ENCODE data around the gene GTF2H3.

Gene GTF2H3

DNA sequence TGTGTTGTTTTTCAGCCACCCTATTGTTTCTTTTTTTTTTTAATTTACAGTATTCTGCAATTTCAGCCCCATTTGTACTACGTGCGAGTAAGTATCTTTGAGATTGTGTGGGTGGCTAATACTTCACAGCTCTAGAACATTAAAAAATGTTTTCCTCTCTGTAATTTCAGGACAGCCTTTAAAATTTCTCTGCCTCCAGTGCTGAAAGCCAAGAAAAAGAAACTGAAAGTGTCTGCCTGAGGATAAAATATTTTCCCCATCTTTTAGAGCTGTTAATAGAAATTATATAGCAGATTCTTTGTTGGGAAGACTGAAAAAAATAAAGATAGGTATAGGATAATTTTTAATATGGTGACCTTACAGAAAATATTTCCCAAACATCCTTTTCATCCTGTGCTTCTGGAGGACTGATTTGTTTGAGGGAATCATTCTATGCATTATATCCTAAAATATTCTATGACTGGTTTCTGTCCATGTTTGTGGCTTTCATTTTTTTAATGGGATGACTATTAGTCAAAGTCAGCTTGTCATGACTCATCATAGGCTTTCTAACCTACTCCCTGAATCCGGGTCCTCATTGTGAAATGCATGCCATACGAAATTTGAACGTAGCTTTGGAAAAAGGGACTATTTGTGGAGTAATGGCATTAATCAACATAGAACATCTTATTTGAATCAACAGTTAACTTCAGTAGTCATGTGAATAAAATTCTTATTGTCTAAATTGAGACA is 26.5 kb downstream of the GTF2H3 start:
- peaks cover 20% of the 10 kb centered on the region for H3K36me3 Mint-ChIP-seq
- H3K27me3 Mint-ChIP-seq = no peaks in the 10 kb centered on the region
- peak overlapping the region; percentile 88 for H3K27ac Mint-ChIP-seq
- no peaks in the 10 kb centered on the region for H3K9me3 Mint-ChIP-seq
- ATAC-seq (ENCODE audit: low read depth) (no peak), DNase-seq (ENCODE audit: low spot score in 2 of 2) (no peak)
- peaks cover 13% of the 10 kb centered on the region for H3K4me1 Mint-ChIP-seq
- H3K4me3 Mint-ChIP-seq = no peak overlapping the region

DNA sequence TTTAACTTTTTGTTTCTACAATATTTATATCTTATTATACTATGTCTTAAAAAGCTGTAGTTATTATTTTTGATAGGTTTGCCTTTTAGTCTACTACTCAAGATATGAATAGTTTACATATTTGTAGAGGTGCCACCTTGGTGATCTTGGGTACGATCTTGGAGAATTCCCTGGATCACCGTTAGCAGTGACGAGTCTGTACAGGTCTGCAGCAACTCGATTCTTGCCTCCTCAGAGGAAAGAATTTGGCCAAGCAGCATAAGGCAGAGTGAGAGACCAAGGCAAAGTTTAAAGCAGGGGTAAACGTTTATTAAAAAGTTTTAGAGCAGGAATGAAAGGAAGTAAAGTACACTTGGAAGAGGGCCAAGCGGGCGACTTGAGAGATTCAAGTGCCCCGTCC is 34.1 kb downstream of the GTF2H3 start:
- Mint-ChIP-seq H3K27me3 (no peaks in the 10 kb centered on the region), H3K4me3 (no peak overlapping the region), H3K27ac (no peak overlapping the region), H3K36me3 (peaks cover 6% of the 10 kb centered on the region), H3K4me1 (peaks cover 11% of the 10 kb centered on the region), H3K9me3 (no peaks in the 10 kb centered on the region)
- ATAC-seq (ENCODE audit: low read depth) (no peak), DNase-seq (ENCODE audit: low spot score in 2 of 2) (no peak)

DNA sequence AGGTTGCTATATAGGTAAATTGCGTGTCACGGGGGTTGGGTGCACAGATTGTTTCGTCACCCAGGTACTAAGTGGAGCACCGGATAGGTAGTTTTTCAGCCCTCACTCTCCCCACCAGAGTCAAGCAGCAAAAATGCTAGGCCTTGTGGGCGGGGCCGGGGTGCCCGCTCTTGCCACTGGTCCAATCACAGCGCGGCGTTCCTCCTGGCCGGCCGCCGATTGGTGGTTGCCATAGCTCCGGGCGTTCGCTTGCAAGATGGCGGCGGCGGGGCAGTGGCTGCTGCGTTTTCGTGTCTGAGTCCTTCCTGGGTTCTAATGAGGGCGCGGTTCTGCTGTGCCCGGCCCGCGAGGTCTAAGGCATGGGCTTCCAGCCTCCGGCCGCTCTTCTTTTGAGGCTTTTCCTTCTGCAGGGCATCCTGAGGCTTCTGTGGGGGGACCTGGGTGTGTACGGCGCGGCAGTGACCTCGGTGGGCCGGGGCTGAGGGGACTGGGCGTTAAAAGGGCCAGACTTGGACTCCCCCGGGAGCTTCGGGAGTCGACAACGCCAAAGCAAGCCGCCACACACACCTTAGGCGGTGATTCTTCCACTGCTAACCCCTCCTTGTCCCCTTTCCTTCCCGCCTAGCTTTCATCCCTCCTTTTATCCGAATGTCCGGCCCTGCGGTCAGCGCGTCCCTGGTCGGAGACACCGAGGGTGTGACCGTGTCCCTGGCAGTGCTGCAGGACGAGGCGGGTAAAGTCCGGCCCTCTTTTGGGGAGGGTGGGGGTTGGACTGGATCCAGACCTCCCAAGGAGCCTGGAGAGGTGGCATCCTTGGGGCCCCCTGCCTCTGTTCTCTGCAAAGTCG is 37.5 kb downstream of the GTF2H3 start, which contains the start of gene TCTN2:
Gene TCTN2, plus strand, starts transcription at position 232 of the 847 bp plus-strand sequence. Its CDS starts 128 bp downstream, at position 360.
- Mint-ChIP-seq H3K27ac (peak within 1 kb of the TSS; percentile 31), H3K36me3 (peaks cover 10% of the 10 kb centered on the region), H3K4me3 (peak within 1 kb of the TSS; percentile 86), H3K27me3 (no peaks in the 10 kb centered on the region), H3K9me3 (no peaks in the 10 kb centered on the region), H3K4me1 (peaks cover 11% of the 10 kb centered on the region)
- DNase-seq (ENCODE audit: low spot score in 2 of 2) (peak; percentile 84 to 89), ATAC-seq (ENCODE audit: low read depth) (peak; percentile 100)

DNA sequence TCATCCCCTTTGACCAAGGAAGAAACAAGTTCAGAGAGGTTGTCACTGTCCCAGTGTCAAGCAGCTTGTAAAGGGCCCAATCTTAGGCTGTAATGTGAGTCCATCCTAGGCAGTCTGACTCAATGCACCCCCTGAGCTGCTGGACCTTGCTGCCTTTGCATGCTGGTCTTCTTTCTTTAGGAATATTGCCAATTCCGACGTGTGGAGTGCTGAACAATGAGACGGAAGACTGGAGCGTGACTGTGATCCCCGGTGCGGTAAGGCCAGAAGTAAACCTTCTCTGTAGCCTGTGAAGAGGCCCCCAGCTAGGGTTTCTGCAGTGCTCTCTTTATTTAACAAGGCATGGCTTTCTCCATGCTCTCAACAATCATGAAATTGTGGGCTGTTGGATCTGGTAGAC is 38.2 kb downstream of the GTF2H3 start:
- ATAC-seq (ENCODE audit: low read depth) = no peak
- Mint-ChIP-seq H3K4me3 (peak overlapping the region; percentile 86), H3K27ac (no peak overlapping the region), H3K27me3 (no peaks in the 10 kb centered on the region), H3K9me3 (no peaks in the 10 kb centered on the region), H3K36me3 (peaks cover 14% of the 10 kb centered on the region), H3K4me1 (peaks cover 11% of the 10 kb centered on the region)
- DNase-seq (ENCODE audit: low spot score in 2 of 2) = no peak

DNA sequence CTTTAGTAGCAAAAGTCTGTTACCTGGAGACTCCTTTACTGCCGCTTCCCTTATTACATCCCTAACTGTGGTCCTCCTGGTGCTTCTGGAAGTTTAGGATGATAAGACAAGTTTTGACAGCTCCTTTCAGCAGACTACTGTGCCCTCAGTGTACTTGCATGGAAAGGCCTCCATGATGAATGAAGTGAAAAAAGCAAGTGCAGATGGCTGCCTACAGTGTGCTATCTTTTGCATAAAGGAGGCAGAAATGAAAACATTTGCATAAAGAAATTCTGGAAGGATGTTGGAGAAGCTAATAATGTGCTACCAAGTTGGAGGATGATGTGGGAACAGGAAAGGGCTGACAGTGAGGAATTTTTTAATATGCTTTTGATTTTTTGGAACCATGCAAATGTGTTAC is 41.8 kb downstream of the GTF2H3 start:
- peaks cover 11% of the 10 kb centered on the region for H3K4me1 Mint-ChIP-seq
- no peaks in the 10 kb centered on the region for H3K27me3 Mint-ChIP-seq
- peaks cover 23% of the 10 kb centered on the region for H3K36me3 Mint-ChIP-seq
- no peak for ATAC-seq (ENCODE audit: low read depth)
- no peaks in the 10 kb centered on the region for H3K9me3 Mint-ChIP-seq
- DNase-seq (ENCODE audit: low spot score in 2 of 2) = no peak
- no peak overlapping the region for H3K27ac Mint-ChIP-seq
- no peak overlapping the region for H3K4me3 Mint-ChIP-seq

DNA sequence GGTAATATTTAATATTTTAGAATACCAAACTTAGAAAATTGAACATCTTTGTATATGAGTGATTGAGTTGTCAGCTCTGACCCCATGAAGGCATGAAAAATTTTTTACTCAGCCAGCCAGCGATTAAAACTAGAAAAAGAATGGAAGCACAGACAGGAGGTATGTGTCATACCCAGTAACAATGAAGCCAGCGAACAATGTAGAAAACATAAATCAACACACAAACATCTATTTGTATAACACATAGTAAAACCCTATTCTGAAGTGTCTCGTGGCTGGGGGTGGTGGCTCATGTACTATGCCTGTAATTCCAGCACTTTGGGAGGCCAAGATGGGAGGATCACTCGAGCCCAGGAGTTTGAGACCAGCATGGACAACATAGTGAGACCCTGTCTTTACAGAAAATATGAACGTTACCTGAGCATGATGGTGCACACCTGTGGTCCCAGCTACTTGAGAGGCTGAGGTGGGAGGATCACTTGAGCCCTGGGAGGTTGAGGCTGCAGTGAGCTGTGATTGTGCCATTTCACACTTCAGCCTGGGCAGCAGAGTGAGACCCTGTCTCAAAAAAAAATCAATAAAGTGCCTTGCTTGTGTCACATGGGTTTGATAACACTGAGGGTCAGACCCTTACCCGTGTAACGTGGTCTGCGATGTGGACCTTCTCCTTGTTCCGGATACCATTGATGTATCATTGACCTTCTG is 43.1 kb downstream of the GTF2H3 start:
- Mint-ChIP-seq H3K27ac (no peak overlapping the region), H3K4me3 (no peak overlapping the region), H3K4me1 (peaks cover 4% of the 10 kb centered on the region), H3K36me3 (peaks cover 26% of the 10 kb centered on the region), H3K9me3 (no peaks in the 10 kb centered on the region), H3K27me3 (no peaks in the 10 kb centered on the region)
- DNase-seq (ENCODE audit: low spot score in 2 of 2) = no peak
- ATAC-seq (ENCODE audit: low read depth) = no peak

DNA sequence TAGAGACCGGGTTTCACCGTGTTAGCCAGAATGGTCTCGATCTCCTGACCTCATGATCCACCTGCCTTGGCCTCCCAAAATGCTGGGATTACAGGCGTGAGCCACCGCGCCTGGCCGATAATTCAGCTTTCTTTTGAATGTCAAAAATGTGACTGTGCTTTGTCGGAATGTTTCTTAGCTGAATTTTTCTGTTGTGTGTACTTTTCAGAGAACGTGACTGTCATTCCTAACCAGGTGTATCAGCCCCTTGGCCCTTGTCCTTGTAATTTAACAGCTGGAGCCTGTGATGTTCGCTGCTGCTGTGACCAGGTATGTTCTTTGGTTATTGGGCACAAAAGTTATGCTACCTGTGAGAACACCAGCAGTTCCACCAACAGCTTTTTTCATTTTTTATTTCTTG is 45.4 kb downstream of the GTF2H3 start:
- no peak for ATAC-seq (ENCODE audit: low read depth)
- Mint-ChIP-seq H3K9me3 (no peaks in the 10 kb centered on the region), H3K36me3 (peaks cover 26% of the 10 kb centered on the region)

DNA sequence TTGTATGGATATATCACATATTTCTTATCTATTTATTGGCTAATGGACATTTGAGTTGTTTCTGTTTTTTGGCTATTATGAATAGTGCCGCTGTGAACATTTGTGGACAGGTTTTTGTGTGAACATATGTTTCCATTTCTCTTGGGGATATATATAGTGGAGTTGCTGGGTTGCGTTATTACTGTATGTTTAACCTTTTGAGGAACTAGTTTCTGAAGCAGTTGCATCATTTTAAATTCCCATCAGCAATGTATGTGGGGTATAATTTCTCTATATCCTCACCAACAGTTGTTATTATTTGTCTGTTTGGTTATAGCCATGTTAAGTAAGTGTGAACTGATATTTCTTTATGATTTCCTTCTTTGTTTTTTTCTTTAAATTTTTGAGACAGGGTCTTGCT is 48.0 kb downstream of the GTF2H3 start:
- Mint-ChIP-seq H3K9me3 (no peaks in the 10 kb centered on the region), H3K4me3 (no peak overlapping the region), H3K36me3 (peaks cover 18% of the 10 kb centered on the region), H3K27ac (no peak overlapping the region), H3K27me3 (no peaks in the 10 kb centered on the region), H3K4me1 (no peaks in the 10 kb centered on the region)
- DNase-seq (ENCODE audit: low spot score in 2 of 2) (no peak), ATAC-seq (ENCODE audit: low read depth) (no peak)

More for the DNA sequence above, 45.4 kb downstream of the GTF2H3 start:
- Mint-ChIP-seq H3K4me3 (no peak overlapping the region), H3K27me3 (no peaks in the 10 kb centered on the region), H3K27ac (no peak overlapping the region), H3K4me1 (no peaks in the 10 kb centered on the region)
- DNase-seq (ENCODE audit: low spot score in 2 of 2) = no peak

DNA sequence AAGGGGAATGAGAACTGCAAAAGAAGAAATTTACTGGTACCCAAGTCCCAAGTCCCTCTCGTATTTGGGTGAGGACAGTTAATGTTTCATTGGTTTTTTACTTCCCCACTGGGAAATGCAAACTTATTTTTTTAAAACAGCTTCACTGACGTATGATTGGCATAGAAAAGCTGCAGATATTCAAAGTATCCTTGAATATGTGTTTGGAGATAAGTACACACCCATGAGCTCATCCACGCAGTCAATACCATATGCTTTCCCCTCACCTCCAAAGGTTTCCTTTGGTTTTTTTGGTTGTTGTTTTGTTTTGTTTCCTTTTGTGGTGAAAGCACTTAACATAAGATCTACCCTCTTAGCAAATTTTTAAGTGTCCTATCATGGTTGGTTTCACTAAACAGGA is 50.3 kb downstream of the GTF2H3 start:
- H3K9me3 Mint-ChIP-seq = no peaks in the 10 kb centered on the region
- no peak for ATAC-seq (ENCODE audit: low read depth)
- peaks cover 2% of the 10 kb centered on the region for H3K4me1 Mint-ChIP-seq
- H3K27me3 Mint-ChIP-seq = no peaks in the 10 kb centered on the region
- no peak for DNase-seq (ENCODE audit: low spot score in 2 of 2)
- H3K27ac Mint-ChIP-seq = no peak overlapping the region
- peaks cover 8% of the 10 kb centered on the region for H3K36me3 Mint-ChIP-seq
- no peak overlapping the region for H3K4me3 Mint-ChIP-seq

DNA sequence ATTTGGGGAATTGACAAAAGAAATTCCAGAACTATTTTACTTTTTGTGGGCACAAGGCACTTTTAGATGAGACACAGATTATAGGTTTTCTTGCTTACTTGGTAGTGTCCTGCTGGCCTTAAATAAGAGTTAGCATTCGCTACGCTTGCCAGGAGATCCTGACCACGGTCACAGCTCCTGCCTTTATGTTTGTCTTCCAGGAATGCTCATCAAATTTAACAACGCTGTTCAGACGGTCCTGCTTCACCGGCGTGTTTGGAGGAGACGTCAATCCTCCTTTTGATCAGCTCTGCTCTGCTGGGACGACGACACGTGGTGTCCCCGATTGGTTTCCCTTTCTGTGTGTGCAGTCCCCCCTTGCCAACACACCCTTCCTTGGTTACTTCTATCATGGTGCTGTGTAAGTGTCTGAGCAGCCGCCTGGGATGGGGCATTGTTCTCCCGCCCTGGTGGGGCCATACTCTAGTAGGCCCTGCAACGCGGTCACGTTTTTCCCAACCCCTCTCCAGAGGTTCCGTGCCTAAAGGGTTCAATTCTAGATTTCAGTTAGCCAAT is 53.1 kb downstream of the GTF2H3 start:
- H3K36me3 Mint-ChIP-seq = peaks cover 11% of the 10 kb centered on the region
- no peak overlapping the region for H3K4me3 Mint-ChIP-seq
- H3K9me3 Mint-ChIP-seq = no peaks in the 10 kb centered on the region
- H3K4me1 Mint-ChIP-seq = peaks cover 2% of the 10 kb centered on the region
- DNase-seq (ENCODE audit: low spot score in 2 of 2) (no peak), ATAC-seq (ENCODE audit: low read depth) (no peak)
- H3K27me3 Mint-ChIP-seq = no peaks in the 10 kb centered on the region
- no peak overlapping the region for H3K27ac Mint-ChIP-seq

DNA sequence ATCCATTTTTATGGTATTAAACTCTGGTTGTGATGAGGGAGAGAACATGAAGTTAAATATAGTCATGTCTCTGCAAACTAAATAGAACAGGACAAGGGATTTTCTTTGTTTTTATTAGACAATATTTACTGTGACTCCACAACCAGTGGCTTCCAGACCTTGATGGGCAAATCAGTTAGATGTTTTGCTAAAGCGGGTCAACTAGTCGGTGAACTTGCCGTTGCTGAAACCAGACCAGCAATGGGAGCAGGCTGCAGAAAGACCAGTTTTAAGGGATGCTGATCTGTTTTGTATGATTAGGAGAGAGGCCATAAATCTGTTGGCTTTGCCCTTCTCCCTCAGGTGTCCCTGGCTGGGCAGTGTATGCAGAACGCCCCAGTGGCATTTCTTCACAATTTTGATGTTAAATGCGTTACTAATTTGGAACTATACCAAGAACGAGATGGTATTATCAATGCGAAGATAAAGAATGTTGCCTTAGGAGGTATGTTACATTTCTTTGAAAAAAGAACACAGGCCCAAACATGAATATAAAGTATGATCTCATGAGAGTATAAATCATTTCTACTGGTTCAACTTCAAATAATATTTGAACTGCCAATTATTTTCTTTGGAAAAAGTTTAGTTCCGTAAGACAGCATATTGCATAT is 56.7 kb downstream of the GTF2H3 start:
- ATAC-seq (ENCODE audit: low read depth) = no peak

DNA sequence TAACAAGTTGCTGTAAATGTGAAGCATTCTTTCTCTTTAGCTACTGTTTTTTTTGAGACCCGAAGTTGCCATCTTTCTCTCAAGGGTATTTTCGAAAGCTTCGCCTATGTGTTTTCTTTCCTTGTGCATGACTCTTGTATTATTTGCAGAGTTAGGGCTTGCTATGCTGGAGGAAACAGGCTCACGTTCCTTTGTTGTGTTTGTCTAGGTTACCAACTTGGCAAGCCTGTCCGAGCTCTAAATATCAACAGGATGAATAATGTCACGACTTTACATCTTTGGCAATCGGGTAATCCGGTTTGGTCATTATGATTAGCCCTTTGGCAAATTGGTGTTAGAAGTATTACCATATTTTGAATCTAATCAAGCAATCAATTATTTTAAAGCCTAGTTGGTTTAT is 62.6 kb downstream of the GTF2H3 start:
- ATAC-seq (ENCODE audit: low read depth) (no peak), DNase-seq (ENCODE audit: low spot score in 2 of 2) (no peak)
- H3K27ac Mint-ChIP-seq = no peak overlapping the region
- no peaks in the 10 kb centered on the region for H3K27me3 Mint-ChIP-seq
- H3K9me3 Mint-ChIP-seq = no peaks in the 10 kb centered on the region
- no peaks in the 10 kb centered on the region for H3K4me1 Mint-ChIP-seq
- no peak overlapping the region for H3K4me3 Mint-ChIP-seq
- peaks cover 17% of the 10 kb centered on the region for H3K36me3 Mint-ChIP-seq

More for the DNA sequence above, 56.7 kb downstream of the GTF2H3 start:
- no peak for DNase-seq (ENCODE audit: low spot score in 2 of 2)
- no peak overlapping the region for H3K27ac Mint-ChIP-seq
- no peaks in the 10 kb centered on the region for H3K9me3 Mint-ChIP-seq
- H3K36me3 Mint-ChIP-seq = peaks cover 13% of the 10 kb centered on the region
- no peaks in the 10 kb centered on the region for H3K27me3 Mint-ChIP-seq
- peaks cover 2% of the 10 kb centered on the region for H3K4me1 Mint-ChIP-seq
- no peak overlapping the region for H3K4me3 Mint-ChIP-seq

DNA sequence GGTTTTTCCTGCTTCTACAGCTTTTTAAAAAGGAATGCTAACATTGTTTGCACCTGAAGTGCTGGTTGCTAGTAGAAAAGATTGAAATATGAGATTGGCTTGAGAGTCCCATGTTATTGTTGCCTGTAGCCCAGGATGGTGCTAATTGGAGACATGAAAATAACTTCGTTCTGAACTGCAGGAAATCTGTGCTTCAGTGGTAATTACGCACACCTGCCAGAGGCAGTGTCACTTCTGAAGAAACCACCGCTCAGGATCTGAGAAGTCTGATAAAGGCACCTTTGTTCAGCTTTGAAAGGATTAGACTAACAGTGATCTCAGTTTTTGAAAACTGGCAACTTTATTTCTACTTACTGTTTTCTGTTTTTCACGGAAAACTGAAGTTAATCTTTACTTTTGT is 63.0 kb downstream of the GTF2H3 start:
- Mint-ChIP-seq H3K4me1 (no peaks in the 10 kb centered on the region), H3K27ac (no peak overlapping the region), H3K9me3 (no peaks in the 10 kb centered on the region), H3K4me3 (no peak overlapping the region), H3K36me3 (peaks cover 14% of the 10 kb centered on the region), H3K27me3 (no peaks in the 10 kb centered on the region)
- DNase-seq (ENCODE audit: low spot score in 2 of 2) (no peak), ATAC-seq (ENCODE audit: low read depth) (no peak)
